Activated CD4-positive, CD25-positive, alpha-beta regulatory T cell treated with anti-CD3 and anti-CD28 coated beads, Interleukin-2, amount 50 U/mL, for 16 hours (primary cell): ENCODE results near the gene OSR1.
"Not testable (repeated sequence)": the region's sequence is repeated elsewhere in the genome, so short reads cannot be mapped to it uniquely, and the experiment has no call there.

ENCODE experiments used
- DNase-seq: peaks from one replicate; pipeline ENCODE4 v3.0.0-alpha.2; 2020; ENCODE audit warnings: low read depth, low spot score

OSR1 gene

DNA sequence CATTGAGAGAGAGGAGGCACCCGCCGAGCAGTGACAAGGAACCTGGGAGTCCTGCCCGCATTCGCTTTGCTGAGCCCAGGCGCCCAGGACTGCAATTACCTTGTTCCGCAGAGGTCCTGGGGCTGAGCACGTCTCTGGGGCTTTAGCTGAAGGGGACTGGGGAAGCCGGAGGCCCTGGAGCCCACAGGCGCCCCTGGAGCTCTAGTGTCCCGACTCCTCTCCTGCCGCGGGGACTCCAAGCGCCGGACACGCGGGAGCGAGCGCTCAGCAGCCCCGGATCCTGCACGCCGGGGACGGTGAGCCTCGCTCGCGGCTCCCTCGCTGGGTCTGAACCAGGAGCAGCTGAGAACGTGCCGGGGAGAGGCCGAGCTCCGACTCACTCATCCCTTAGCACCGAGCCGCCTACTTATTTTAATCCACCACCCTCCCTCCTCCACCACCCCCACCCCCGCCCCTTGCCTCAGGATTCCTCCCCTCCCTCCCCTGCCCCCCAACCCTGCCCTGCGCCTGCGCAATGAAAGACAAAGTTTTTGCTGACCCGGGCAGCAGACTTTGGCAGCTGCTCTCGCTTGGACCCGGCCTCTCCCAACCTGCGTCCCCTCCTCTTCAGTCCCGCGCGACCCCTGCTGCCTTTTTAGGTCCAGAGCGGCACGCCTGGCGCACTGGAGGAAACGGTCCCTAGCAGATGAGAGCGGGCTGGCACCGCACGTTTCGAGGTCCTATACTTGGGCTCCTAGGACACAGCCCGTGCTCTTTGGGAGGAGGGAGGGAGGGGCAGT lies at the start of gene OSR1:
OSR1 (minus strand) TSS at position 382 of the 779 bp plus-strand sequence. CDS start 4,818 bp downstream, outside the sequence.
- no peak for DNase-seq

DNA sequence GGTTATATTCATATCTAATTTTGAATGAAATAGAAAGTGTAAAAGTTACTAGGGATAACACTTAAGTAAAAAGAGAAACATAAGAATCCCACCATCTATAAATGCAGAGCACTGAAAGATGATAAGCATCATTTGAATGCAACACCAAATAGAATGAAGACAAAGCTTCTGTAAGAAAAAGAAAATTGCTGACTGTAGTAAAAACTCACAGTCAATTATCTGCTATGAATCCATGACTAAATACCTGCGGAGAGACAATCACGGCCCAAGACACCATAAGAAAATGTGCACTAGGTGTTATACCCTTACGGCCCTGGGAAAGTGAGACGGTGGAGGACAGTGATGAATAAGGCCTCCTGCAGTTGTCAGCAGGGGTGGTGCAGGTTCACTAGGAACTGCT lies 45.4 kb upstream of the OSR1 start:
- DNase-seq: no peak

DNA sequence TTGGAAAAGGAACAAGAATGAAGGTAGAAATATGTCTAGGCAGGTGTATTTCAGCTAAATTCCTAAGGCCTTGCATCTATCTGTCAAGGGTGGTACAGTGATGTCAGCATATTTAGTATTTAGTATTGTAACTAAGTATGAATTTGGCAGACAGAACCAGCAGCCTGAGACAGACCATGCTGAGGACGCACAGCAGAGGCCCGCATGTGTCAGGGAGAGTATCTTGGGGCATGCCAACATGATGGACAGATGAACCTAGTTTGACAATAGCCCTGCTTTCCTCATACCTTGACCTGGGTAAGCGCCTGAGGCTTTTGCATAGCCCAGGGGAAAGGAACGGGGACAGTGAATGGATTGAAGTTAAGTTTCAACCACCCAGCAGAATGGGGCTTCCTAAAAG lies 33.8 kb upstream of the OSR1 start:
- DNase-seq: no peak

DNA sequence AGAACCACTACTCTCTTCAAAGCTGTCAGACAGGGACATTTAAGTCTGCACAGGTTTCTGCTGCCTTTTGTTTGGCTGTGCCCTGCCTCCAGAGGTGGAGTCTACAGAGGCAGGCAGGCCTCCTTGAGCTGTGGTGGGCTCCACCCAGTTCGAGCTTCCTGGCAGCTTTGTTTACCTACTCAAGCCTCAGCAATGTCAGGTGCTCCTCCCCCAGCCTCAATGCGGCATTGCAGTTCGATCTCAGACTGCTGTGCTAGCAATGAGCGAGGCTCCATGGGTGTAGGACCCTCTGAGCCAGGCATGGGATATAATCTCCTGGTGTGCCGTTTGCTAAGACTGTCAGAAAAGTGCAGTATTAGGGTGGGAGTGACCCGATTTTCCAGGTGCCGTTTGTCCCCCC lies 31.0 kb upstream of the OSR1 start:
- DNase-seq: not testable (repeated sequence)

DNA sequence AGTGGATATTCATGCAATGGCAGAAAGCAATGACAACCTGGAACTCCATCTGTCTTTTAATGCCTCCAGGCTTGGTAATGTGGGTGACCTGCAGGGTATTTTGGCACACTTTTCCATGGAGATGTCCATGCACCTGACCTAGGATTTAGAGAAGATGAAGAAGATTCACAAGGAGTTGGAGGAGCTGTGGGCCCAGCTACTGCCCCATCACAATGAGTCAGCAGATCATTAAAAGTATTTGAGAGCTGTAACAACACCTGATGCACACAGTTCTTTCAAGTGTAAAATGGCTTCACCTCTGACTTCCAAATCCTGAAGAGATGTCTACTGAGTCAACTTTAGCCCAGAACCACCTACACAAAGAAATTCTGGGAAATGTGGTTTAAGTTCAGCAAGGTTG lies 22.1 kb upstream of the OSR1 start:
- no peak for DNase-seq

DNA sequence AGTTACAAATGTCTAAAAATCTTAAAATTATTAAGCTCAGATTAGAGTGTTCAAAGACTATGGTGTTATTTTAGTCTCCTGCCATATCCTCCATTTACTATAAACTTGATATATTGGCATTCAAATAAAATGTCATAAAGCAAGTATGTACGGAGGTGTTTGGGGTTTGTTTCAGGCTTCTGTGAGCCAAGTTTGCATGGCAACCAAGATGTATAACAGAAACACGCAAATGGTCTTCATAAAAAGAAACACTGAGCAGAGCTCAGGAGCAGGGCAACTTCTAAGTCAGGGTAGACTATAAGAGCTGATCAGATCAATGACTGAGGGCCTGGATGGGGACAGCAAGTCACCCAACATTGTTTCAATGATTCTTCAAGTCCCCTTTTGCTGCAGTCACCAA lies 20.5 kb upstream of the OSR1 start:
- no peak for DNase-seq

DNA sequence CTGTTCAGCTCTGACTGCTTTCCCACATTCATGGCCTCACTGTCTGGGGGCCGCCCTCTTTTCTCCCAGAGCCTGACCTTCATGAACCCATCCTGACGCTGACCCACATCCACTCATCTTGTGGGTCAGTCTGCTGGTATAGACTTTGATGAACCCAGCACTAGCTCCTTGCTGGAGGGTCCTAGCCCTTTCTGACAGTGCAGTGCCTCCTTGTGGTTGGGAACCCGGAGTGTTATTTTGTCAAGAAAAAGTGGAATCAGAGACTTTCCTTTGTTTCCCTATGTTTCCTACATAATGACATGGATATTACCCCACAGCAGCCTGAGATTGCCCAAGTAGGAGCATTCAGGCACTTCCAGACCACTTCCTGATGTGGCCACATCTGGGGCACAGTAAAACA lies 19.3 kb upstream of the OSR1 start:
- DNase-seq: no peak

DNA sequence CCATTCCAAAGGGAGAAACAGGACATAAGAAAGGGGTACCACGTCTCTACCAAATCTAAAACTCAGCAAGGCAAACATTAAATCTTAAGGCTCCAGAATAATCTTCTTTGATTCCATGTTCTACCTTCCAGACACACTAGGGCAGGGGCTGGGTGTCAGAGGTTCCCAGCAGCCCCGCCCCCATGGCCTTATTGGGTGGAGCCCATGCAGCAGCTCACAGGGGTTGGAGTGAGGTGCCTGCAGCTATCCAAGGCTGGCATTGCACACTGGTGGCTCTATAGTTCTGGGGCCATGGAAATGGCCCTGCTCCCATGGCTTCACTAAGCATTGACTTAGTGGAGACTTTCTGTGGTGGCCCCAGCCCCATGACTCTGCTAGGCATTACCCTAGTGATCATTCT lies 14.9 kb upstream of the OSR1 start:
- DNase-seq: no peak

DNA sequence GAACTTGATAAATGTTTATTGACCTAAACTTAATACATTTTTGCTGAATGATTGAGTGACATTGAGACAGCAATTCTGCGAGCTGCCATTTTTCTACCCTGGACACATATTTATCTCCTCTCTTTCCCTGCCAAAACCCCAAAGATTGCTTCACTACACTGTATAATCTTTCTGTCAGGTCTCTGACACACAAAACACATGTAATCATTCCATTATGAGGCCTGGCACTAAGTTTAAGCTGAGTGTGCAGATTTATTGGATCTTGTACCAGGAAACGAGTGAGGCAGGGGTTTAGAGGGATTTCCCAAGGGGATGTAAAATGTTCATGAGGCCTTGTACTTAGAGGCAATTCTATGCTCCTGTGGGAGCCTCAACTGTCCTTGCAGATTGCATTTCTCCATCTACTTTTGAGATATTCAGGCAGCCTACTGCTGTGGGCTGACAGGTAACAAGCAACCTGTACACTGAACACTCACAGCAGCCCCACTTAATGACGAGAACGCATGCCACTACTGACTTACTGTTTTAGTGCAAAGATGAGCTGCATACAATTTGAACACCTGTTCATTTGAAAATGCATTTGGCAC lies 13.7 kb upstream of the OSR1 start:
- DNase-seq: no peak

DNA sequence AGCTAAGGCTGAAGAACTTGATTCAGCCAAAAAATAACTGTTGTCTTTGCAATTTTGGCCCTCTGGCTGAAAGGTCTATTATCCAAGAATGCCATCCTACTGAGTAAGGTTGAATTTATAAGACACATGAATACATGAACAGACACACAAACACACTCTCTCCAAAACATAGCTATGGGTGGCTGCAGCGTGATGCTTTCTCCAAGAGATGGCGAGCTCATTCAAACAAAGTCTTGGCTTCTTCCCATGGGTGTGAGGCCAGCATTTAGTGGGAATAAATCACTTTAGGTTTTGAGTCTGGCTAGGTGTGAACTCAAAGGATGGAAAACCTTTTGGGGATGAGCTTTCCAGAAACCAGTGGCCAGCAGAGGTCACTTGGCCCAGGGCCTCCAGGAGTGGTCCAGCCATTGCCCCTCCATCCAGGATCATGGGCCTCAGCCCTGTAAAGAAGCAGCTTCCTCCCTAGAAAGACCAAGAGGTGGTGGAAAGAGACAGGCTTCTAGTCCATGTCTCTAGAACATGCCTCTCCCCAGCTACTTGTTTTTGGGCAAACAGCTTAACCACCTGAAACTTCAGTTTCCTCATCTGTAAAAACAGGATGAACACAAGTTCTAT lies 11.0 kb upstream of the OSR1 start:
- DNase-seq: no peak

DNA sequence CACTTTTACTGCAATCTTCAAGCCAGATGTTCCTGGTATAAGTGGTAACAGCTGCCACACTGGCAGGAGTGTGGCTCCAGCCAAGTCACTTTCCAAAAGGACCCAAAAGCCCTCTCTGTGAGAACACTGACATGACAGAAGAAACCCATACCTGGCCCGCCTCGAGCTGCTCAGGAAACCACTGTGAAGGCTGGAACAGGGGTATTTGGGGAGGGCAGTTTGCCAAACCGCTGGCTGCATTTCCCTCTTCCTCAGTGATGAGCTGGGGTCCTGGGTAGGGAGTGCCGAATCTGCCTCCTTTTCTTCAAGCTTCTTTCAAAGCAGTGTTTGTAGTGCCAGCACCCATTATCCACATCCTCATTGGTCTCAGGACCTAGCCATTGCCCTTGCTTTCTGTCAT lies 10.3 kb upstream of the OSR1 start:
- no peak for DNase-seq

DNA sequence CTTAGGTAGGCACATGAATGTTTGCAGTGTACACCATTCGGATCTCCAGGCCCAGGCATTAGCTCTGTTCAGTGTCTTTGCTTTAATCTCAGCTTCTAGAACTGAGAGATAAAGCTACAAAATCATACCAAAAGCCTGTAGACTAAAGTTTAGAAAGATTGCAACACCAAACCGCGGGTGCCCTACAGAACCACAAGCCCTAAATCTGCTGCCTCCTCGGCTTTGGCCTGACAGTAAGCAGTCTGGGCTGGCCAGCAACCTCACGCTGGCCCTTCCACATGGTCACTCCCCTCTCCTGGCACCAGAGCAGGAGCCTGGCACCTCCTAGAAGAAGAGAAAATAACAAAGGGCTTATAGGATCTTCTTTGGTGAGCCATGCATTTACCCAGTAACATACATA lies 8.9 kb upstream of the OSR1 start:
- no peak for DNase-seq

DNA sequence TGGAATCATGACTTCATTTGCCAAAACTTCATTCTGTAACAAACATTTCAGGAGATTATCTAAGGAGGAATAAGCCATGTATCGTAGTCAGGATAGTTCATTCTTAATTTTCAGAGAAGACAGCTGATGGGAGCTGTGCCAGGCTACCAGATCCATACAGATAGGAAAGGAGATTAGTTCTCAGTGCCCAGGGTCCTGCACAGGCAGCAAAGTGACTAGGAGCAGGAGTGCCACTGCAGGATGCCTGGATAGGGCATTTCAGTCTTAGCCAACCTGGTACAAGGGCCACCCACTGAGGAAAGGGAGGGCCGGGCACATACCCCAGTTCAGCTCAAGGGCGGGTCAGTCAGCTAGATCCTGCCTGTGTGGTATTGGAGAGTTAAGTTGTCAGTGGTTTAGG lies 6.7 kb upstream of the OSR1 start:
- no peak for DNase-seq

DNA sequence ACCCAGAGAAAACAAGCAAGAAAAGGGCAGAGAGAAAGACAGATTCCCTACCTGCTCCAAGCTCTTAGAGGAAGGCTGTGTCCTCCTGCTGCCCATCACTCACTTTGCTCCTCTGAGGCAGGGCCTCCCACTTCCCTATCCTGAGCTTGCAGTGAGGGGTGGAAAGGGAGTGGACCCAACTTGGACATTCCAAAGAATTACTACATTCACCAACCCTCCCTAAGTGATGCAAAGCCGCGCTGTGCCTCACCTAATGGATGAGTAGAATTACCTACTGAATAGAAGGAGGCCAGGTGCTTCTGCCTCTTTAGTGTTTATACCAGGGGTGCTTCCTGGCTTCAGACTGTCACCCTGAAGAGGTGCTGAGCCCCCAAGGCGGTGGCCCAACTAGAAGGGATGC lies 5.6 kb upstream of the OSR1 start:
- no peak for DNase-seq

DNA sequence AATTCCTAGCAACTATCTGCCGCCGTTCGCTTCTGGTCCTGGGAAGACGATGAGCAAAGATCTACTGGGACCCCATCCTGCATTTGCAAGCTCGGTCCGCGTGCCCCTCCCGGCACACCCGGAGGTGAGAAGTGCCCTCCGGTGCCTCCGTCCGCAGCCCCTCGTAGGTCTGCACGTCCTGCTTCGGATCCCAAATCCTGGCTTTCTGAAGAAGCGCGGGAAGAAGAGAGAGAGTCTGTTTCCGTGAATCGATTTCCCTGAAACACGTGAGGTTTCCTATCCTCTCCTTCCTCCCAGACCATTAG lies 5.0 kb upstream of the OSR1 start:
- DNase-seq: no peak

DNA sequence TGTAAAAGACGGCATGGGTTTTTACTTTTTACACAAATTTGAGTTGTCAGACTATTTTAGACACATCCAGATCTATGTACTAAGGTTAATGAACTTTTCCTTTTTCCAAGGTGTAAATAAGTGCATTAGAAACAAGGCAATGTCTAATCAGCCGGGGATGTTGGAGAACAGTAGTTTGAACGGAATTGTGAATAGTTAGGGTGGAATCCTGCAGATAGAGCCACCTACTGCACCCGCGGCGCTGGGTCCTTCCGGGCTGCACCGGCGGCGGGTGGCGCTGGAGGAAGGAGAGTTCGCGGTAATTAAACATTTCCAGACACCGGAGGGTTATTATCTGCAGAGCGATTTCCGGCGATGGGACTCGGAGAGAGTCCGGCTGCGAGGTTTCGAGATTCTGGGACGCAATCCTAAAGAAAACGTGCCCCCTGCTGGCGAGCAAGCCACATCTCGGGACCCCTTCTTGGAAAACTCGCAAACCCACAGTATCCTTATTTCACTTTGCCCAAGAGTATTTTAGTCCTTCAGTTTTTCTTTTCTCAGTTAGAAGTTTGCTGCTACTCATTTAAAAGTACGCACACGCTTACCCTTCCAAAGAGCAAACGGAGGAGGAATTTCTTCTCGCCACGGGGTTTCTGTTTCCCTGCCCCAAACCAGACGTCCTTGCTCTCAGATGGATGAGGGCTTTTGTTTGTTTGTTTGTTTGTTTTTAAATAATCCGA lies 4.5 kb upstream of the OSR1 start:
- DNase-seq: no peak

DNA sequence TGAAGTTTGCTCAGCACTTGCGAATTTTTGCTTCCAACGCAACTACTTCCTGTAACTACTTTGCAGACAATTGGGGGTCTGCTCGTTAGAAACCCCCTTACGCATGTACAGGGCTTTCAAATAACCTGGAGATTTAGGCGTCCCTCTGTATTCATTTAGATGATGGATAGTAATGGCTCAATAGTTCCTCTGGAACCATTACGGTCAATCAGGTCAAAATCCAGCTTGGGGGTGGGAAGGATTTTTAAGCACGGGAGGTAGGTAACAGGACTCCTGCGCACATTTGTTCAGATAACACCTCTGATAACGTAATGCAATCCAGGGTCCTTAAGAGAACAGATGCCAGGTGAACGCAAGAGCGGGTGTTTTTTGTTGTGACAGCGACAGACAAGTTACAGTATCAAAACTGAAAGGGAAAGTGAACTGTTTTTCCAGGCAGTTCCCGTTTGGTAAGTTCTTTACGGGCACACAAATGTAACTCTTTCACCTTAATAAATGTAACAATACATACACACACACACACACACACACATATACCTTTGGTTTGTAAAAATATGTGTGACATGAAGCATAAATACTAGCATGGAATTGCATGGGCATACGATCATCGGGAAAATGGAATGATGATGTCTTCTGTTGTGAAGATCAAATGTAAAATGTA lies 3.8 kb upstream of the OSR1 start:
- no peak for DNase-seq

DNA sequence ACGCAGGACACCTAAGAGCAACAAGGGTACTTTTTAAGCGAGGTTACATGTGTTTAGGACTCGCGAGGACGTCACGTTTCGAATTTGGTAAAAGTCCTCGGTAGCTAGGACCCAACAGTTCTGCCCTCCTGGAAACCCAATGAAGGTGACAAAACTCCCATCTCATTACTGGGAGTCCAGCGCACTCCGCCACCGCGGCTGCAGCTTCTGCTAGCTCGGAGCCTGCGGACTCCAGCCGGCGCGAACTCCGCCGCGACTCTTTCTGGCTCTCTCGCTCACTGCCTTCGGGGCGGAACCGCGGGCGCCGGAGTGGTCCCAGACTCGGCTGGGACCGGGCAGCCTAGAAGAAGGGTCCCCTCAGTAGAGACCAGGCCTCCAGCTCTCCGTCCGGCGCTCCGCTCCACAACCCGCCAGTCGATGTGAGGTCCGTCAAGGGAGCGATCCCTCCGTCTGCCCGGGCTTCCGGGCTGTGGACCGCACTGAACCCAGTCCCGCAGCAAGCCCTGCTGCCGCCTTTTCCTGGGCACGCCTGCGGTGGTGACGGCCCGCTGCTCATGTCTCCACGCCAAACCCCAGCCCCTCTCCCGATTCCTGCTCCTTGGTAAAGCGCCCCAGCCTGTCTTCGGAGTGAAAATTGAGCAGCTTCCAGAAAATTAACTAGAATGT lies 3.0 kb upstream of the OSR1 start:
- DNase-seq: no peak

DNA sequence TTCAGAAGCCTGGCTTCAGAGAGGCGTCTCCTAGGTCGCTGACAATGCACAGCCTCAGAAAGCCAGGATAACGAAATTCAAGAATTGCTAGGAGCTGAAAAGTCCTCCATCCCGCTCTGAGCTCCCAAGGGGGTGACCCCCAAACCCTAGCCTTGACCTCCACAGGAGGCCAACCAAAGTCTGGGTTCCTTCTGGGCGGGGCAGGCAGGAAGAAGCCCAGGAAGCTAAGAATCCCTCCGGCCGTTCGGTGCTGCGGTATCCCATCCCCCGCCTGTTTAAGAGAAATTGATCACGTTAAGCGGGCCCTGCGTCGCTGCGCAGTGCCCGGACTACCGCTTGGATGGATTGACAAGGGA lies 2.5 kb upstream of the OSR1 start:
- no peak for DNase-seq

DNA sequence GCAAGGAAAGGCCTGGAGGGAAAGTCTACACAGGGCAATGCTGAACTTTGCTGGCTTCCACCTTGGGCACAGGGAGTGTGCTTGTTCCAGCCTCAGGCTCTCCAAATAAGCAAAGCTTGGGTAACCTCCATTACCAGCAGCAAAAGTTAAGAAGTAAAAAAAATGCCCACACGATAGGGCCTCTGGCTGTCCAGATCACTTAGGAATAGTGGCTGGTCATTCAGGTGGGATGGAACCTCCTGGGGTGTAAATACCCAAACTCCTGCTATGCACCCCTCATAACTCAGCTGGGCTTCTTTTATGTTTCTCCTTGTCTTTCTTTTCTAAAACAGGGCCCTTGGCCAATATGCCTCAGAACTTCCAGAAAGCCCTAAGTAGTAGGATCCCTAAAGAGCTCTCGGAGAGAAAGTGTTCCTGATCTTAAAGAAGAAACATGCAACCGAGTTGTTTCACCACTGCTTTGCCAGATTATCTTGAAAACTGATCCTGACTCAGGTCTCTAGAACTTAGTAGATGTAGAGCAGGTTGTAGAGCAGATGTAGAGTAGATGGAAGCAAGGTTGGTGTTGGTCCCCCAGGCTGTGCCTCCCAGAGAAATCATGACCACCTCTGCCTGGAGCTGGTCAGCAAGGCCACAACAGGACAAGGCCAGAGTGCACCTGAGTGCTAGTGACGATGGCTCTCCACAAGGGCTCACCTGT lies 2.0 kb upstream of the OSR1 start:
- no peak for DNase-seq

DNA sequence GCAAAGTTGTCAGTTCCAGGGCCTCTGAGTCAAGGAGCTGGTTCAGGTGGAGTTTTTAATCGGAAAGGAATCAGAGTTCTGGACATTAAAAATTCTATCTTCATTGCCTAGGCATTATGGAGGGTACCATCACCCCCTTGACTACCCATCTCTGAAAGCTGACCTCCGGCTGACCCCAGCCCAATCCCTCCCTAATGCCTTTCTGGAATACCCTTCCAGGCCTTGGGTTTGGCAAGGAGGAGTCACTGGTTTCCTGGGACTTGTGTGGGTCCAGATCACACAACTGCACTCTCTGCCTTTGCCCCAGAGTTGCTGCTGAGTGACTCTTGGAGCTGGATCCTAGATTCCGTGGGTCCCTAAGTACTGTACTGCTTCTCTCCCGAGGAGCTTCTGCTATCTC lies 1.0 kb upstream of the OSR1 start:
- no peak for DNase-seq
